Mesenchymal stem cell (in vitro differentiated cells and primary cell): ENCODE data around the gene GJA9.
A peak's percentile ranks its signal among the peaks of the same experiment; 100 is the strongest.

ENCODE experiments used
- DNase-seq: peaks from one replicate; pipeline ENCODE4 v3.0.0-alpha.2; 2013
- H2AFZ ChIP-seq: one replicate; pipeline ENCODE4 v1.6.1; 2013; ENCODE audit warnings: low read depth, mild to moderate bottlenecking, control low read depth, inconsistent platforms, low read length, moderate library complexity
- H2AK5ac ChIP-seq: 2 replicates; pipeline ENCODE4 v1.6.1; 2013; ENCODE audit warnings: low read length, moderate library complexity, mild to moderate bottlenecking, inconsistent platforms; ENCODE audit not compliant: severe bottlenecking
- H2BK120ac ChIP-seq: one replicate; pipeline ENCODE4 v1.6.1; 2013; ENCODE audit warnings: low read depth, mild to moderate bottlenecking, inconsistent platforms, low read length, moderate library complexity
- H2BK12ac ChIP-seq, 2 experiments: one replicate each; pipeline ENCODE4 v1.6.1; 2013; ENCODE audit warnings: inconsistent platforms in 2 of 2, low read length in 2 of 2, mild to moderate bottlenecking in 2 of 2, moderate library complexity in 2 of 2, control low read depth in 1 of 2
- H2BK15ac ChIP-seq: one replicate; pipeline ENCODE4 v1.6.1; 2013; ENCODE audit warnings: mild to moderate bottlenecking, low read depth, inconsistent platforms; ENCODE audit not compliant: poor library complexity, severe bottlenecking
- H2BK5ac ChIP-seq: 2 replicates; pipeline ENCODE4 v1.6.1; 2013; ENCODE audit warnings: low read depth, mild to moderate bottlenecking, low read length, control low read depth, inconsistent platforms; ENCODE audit not compliant: poor library complexity, severe bottlenecking
- H3K14ac ChIP-seq, 2 experiments: one replicate each; pipeline ENCODE4 v1.6.1; 2013; ENCODE audit warnings: inconsistent platforms in 2 of 2, low read length in 2 of 2, control low read depth in 1 of 2, mild to moderate bottlenecking in 1 of 2, moderate library complexity in 1 of 2
- H3K18ac ChIP-seq, 2 experiments: one replicate each; pipeline ENCODE4 v1.6.1; 2013; ENCODE audit warnings: inconsistent platforms in 2 of 2, low read length in 2 of 2, control low read depth in 1 of 2, low read depth in 1 of 2, mild to moderate bottlenecking in 1 of 2
- H3K23ac ChIP-seq, 2 experiments: one replicate each; pipeline ENCODE4 v1.6.1; 2013; ENCODE audit warnings: inconsistent platforms in 2 of 2, low read length in 2 of 2, mild to moderate bottlenecking in 2 of 2, moderate library complexity in 2 of 2, control low read depth in 1 of 2
- H3K27ac ChIP-seq: 2 replicates; pipeline ENCODE4 v1.5.1; 2013; ENCODE audit warnings: mild to moderate bottlenecking, moderate library complexity, low read length, control low read depth, inconsistent platforms; ENCODE audit not compliant: poor library complexity, severe bottlenecking
- H3K27me3 ChIP-seq, 2 experiments: 2 replicates each; pipeline versions ENCODE4 v1.6.1 to v1.7.0; 2013; ENCODE audit warnings: low read length in 2 of 2, mild to moderate bottlenecking in 2 of 2, moderate library complexity in 2 of 2, control low read depth in 1 of 2, inconsistent platforms in 1 of 2; ENCODE audit not compliant: control insufficient read depth in 1 of 2, insufficient read depth in 1 of 2
- H3K36me3 ChIP-seq, 2 experiments: 2 replicates each; pipeline versions ENCODE4 v1.6.1 to v1.7.0; 2013; ENCODE audit warnings: low read length in 2 of 2, control low read depth in 1 of 2, inconsistent platforms in 1 of 2, low read depth in 1 of 2, mild to moderate bottlenecking in 1 of 2; ENCODE audit not compliant: insufficient read depth in 2 of 2, control insufficient read depth in 1 of 2
- H3K4ac ChIP-seq, 2 experiments: one replicate each; pipeline ENCODE4 v1.6.1; 2013; ENCODE audit warnings: inconsistent platforms in 2 of 2, low read length in 2 of 2, mild to moderate bottlenecking in 2 of 2, moderate library complexity in 2 of 2, control low read depth in 1 of 2, low read depth in 1 of 2
- H3K4me1 ChIP-seq: 2 replicates; pipeline ENCODE4 v1.6.1; 2013; ENCODE audit warnings: low read depth, low read length, control low read depth; ENCODE audit not compliant: control insufficient read depth, insufficient read depth
- H3K4me2 ChIP-seq: 2 replicates; pipeline ENCODE4 v1.6.1; 2013; ENCODE audit warnings: low read length, mild to moderate bottlenecking, inconsistent platforms; ENCODE audit not compliant: poor library complexity, severe bottlenecking
- H3K4me3 ChIP-seq, 2 experiments: 2 replicates each; pipeline versions ENCODE4 v1.5.1 to v1.7.0; 2013; ENCODE audit warnings: low read length in 2 of 2, mild to moderate bottlenecking in 2 of 2, control low read depth in 1 of 2, low read depth in 1 of 2; ENCODE audit not compliant: insufficient read depth in 1 of 2
- H3K79me1 ChIP-seq: replicated peaks from 2 replicates; pipeline ENCODE4 v1.6.1; 2013; ENCODE audit warnings: mild to moderate bottlenecking, control low read depth, low read length, inconsistent platforms; ENCODE audit not compliant: poor library complexity, severe bottlenecking
- H3K9ac ChIP-seq: 2 replicates; pipeline ENCODE4 v1.7.0; 2013; ENCODE audit warnings: mild to moderate bottlenecking, low read length, moderate library complexity
- H3K9me3 ChIP-seq: 2 replicates; pipeline ENCODE4 v1.7.0; 2013; ENCODE audit warnings: mild to moderate bottlenecking, low read length; ENCODE audit not compliant: control insufficient read depth
- H4K8ac ChIP-seq: one replicate; pipeline ENCODE4 v1.6.1; 2013; ENCODE audit warnings: inconsistent platforms, mild to moderate bottlenecking, low read length, moderate library complexity
- H4K91ac ChIP-seq: one replicate; pipeline ENCODE4 v1.6.1; 2013; ENCODE audit warnings: mild to moderate bottlenecking, low read length, inconsistent platforms
- WGBS: methylation state at CpG from one replicate; pipeline ENCODE4 v1.1.7; 2013; ENCODE audit warnings: mixed read lengths; 5-methylcytosine and 5-hydroxymethylcytosine counted together

Gene GJA9

DNA sequence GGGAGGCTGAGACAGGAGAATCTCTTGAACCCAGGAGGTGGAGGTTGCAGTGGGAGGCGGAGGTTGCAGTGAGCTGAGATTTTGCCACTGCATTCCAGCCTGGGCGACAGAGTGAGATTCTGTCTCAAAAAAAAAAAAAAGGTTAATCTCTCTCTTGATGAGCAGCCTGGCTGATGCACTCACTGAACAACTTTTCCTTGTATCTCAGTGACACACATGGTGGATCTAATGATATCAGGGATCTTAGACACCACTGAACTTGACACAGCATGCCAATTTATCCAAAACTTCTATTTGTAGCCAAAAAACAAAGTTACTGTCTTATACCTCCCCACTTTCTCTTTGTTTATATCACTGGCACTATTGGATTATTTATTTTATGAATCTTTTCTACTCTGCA, 44.0 kb upstream of the GJA9 start:
- no peak overlapping the region for H2BK5ac ChIP-seq
- H4K8ac ChIP-seq: no peak overlapping the region
- H3K4me2 ChIP-seq: no peak overlapping the region
- no peaks in the 10 kb centered on the region for H3K27me3 ChIP-seq
- H3K4me3 ChIP-seq: no peak overlapping the region
- no peaks in the 10 kb centered on the region for H3K36me3 ChIP-seq
- H3K4ac ChIP-seq: no peak overlapping the region
- H2BK12ac ChIP-seq: no peak overlapping the region
- no peak overlapping the region for H2AK5ac ChIP-seq
- H3K18ac ChIP-seq: no peak overlapping the region
- H3K9me3 ChIP-seq: no peaks in the 10 kb centered on the region
- no peaks in the 10 kb centered on the region for H3K79me1 ChIP-seq
- no peak overlapping the region for H2BK15ac ChIP-seq
- H3K27ac ChIP-seq: no peak overlapping the region
- H2AFZ ChIP-seq: no peak overlapping the region
- H3K4me1 ChIP-seq: no peaks in the 10 kb centered on the region
- H3K14ac ChIP-seq: no peak overlapping the region
- H4K91ac ChIP-seq: no peak overlapping the region
- 97% methylated on average over 2 of the region's 2 CpGs for WGBS
- no peak overlapping the region for H3K23ac ChIP-seq
- no peak overlapping the region for H3K9ac ChIP-seq
- H2BK120ac ChIP-seq: no peak overlapping the region
- no peak for DNase-seq

GRCh38 chr1:38923607-38924006, 42.2 kb upstream of the GJA9 start:
- H3K4me3 ChIP-seq: no peak overlapping the region
- H3K27ac ChIP-seq: no peak overlapping the region
- H3K4me2 ChIP-seq: no peak overlapping the region
- H2BK12ac ChIP-seq: no peak overlapping the region
- H3K18ac ChIP-seq: no peak overlapping the region
- H3K4me1 ChIP-seq: no peaks in the 10 kb centered on the region
- H3K36me3 ChIP-seq: no peaks in the 10 kb centered on the region
- H2AFZ ChIP-seq: no peak overlapping the region
- no peaks in the 10 kb centered on the region for H3K79me1 ChIP-seq
- no peak overlapping the region for H2AK5ac ChIP-seq
- H4K91ac ChIP-seq: no peak overlapping the region
- no peaks in the 10 kb centered on the region for H3K27me3 ChIP-seq
- no peak overlapping the region for H3K9ac ChIP-seq
- H2BK15ac ChIP-seq: no peak overlapping the region
- H2BK120ac ChIP-seq: no peak overlapping the region
- H3K9me3 ChIP-seq: no peaks in the 10 kb centered on the region
- H3K4ac ChIP-seq: no peak overlapping the region
- H3K23ac ChIP-seq: no peak overlapping the region
- H4K8ac ChIP-seq: no peak overlapping the region
- H2BK5ac ChIP-seq: no peak overlapping the region
- DNase-seq: no peak
- H3K14ac ChIP-seq: no peak overlapping the region
- WGBS: 100% methylated on average over 1 of the region's 3 CpGs

GRCh38 chr1:38919130-38919529, 37.7 kb upstream of the GJA9 start:
- H2BK12ac ChIP-seq: no peak overlapping the region
- H3K4me1 ChIP-seq: no peaks in the 10 kb centered on the region
- no peak overlapping the region for H2BK120ac ChIP-seq
- H2BK5ac ChIP-seq: no peak overlapping the region
- H2BK15ac ChIP-seq: peak overlapping the region; percentile 80
- no peak for DNase-seq
- H3K4me3 ChIP-seq: no peak overlapping the region
- H3K14ac ChIP-seq: no peak overlapping the region
- no peak overlapping the region for H3K27ac ChIP-seq
- H2AFZ ChIP-seq: no peak overlapping the region
- H2AK5ac ChIP-seq: no peak overlapping the region
- no peaks in the 10 kb centered on the region for H3K27me3 ChIP-seq
- H3K9ac ChIP-seq: no peak overlapping the region
- no peaks in the 10 kb centered on the region for H3K9me3 ChIP-seq
- no peak overlapping the region for H3K4me2 ChIP-seq
- no peak overlapping the region for H3K18ac ChIP-seq
- H3K4ac ChIP-seq: no peak overlapping the region
- WGBS: no CpG with 5 or more reads among the region's 3 CpGs
- H3K79me1 ChIP-seq: no peaks in the 10 kb centered on the region
- no peak overlapping the region for H3K23ac ChIP-seq
- H3K36me3 ChIP-seq: peaks cover 3 to 19% of the 10 kb centered on the region in 2 experiments
- no peak overlapping the region for H4K91ac ChIP-seq
- no peak overlapping the region for H4K8ac ChIP-seq

DNA sequence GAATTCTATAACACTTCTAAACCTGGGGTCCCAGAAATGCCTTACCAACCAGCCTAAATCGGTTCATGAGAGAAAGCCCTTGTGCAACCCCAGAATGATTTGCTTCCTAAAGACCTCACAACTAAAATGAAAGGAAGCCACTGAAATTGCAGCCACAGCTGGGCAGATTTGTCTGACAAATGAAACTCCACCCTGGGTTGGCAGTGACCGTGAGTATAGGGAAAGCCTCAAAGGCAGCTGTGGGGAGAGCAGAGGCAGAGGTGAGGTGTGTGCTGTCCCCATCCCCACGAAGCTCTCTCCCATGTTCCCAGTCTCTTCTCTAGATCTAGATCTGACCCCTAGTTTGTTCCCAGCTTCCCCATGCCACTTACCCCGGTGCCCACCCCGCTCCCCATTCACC, 37.2 kb upstream of the GJA9 start:
- H2AK5ac ChIP-seq: no peak overlapping the region
- H4K8ac ChIP-seq: no peak overlapping the region
- peaks cover 4 to 19% of the 10 kb centered on the region in 2 experiments for H3K36me3 ChIP-seq
- H3K4ac ChIP-seq: no peak overlapping the region
- no peak for DNase-seq
- H2BK15ac ChIP-seq: no peak overlapping the region
- H2BK5ac ChIP-seq: no peak overlapping the region
- H3K79me1 ChIP-seq: no peaks in the 10 kb centered on the region
- WGBS: 79% methylated on average over 5 of the region's 5 CpGs
- H4K91ac ChIP-seq: no peak overlapping the region
- H3K14ac ChIP-seq: no peak overlapping the region
- H2BK12ac ChIP-seq: no peak overlapping the region
- no peak overlapping the region for H3K4me3 ChIP-seq
- H2BK120ac ChIP-seq: no peak overlapping the region
- no peak overlapping the region for H3K27ac ChIP-seq
- H3K4me2 ChIP-seq: no peak overlapping the region
- no peak overlapping the region for H3K23ac ChIP-seq
- no peaks in the 10 kb centered on the region for H3K9me3 ChIP-seq
- H3K18ac ChIP-seq: no peak overlapping the region
- H3K4me1 ChIP-seq: no peaks in the 10 kb centered on the region
- H3K27me3 ChIP-seq: no peaks in the 10 kb centered on the region
- no peak overlapping the region for H2AFZ ChIP-seq
- H3K9ac ChIP-seq: no peak overlapping the region
